GM19452 (cell line): ENCODE results near the gene NHSL1.

Source experiments
- ATAC-seq: cut with Tn5 transposase; IDR thresholded peaks from one replicate; pipeline ENCODE4 v1.9.1; 2021; ENCODE audit not compliant: unreplicated experiment

NHSL1 gene

GRCh38 chr6:138377844-138378243, 121.5 kb downstream of the NHSL1 start, which contains the start of gene SMIM28:
Gene SMIM28 (plus strand): TSS chr6:138377905. CDS start chr6:138378073, 168 bp downstream.
- ATAC-seq: no peak

DNA sequence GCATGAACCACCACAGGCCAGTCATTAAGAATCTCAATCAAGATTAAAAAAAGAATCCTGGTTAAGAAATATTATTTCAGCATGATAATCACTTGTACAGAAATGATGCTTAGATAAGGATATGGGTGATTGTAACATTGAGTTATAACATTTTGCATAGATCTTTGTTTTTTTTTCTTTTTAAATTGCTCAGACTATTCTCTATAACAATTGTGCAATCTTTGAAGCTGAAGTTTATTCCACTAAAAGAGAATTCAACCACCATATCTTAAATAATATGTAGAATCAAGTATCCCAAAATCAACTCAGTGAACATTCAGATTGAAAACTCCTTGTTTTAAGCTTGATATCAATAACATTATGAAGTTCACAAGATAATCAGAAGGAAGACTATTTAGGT, 122.3 kb downstream of the NHSL1 start:
- ATAC-seq: no peak

DNA sequence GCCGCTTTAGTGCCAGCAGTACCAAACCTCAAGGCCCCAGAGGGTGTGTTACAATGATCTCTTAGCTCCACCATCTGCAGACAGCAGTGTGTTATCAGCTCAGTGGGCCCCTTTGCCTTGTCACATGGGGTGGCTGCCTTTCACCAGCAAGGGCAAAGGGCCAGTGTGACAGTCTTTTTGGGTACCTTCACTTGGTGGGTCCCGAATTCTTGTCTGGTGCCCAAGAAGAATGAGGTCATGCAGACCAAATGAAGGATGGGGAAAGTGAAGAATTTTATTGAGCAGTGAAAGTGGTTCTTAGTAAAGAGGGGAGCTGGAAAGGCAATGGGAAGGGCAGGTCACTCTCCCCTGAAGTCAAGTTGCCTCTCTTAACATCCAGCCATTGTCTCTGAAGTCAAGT, 124.5 kb downstream of the NHSL1 start:
- ATAC-seq: no peak

- ATAC-seq: no peak
These were observed 125.1 kb downstream of the NHSL1 start for GRCh38 chr6:138374230-138374629.

DNA sequence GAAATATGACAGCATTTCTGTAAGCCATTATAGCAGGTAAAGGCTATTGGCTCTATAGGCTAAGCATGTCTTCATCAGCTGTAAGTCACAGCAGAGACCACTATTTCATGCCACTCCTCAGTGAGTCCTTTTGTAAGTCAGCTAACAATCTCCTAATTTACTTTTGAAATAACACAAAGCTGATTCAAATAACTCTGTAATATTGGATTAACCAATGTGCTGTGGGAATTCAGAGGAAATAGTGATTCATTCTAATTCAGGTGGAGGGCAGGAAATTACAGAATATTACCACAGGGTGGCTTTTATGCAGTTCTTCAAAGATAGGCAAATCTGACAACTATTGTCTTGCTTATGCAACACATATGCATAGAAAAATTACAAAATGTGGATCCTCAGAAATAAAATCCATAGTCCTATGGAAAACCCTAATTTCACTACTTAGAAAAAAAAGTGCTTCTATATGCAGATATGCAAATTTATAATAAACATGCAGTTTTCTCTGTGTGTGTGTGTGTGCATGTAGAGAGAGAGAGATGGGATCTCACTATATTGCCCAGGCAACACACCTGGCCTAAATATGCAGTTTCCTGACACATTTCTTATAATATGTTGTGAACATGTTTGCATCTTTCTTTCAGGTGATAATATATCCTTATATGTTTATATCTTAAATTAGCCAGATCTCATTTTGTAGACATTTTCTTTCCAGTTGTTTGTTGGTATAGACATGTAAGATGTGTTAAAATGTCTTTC, 126.4 kb downstream of the NHSL1 start:
- no peak for ATAC-seq
